Neural cell (in vitro differentiated cells): ENCODE results near the gene POLR1D. TPM values are rescaled to one million over a fixed set of nuclear protein-coding genes. Genes with fewer than 3 reads are reported as not detected.

ENCODE experiments used
- H2AFZ ChIP-seq: fragments of 200-600, 300-800 bp; sonication (generic), shearing (Covaris generic); 2 replicates; pipeline ENCODE4 v1.6.0; 2014; ENCODE audit warnings: low read depth, mild to moderate bottlenecking, antibody characterized with exemption, low read length, moderate library complexity
- H3F3A ChIP-seq: fragments of 200-600 bp; shearing (Covaris generic); 2 replicates; pipeline ENCODE4 v1.6.1; 2016; ENCODE audit warnings: mild to moderate bottlenecking, moderate library complexity, mixed read lengths, antibody characterized with exemption, low read length; ENCODE audit not compliant: insufficient read depth, poor library complexity, severe bottlenecking
- H3K27ac ChIP-seq: fragments of 200-600, 300-800 bp; sonication (generic), shearing (Covaris generic); 2 replicates; pipeline ENCODE4 v1.5.1; 2014; ENCODE audit warnings: mild to moderate bottlenecking, low read length, moderate library complexity
- H3K27me3 ChIP-seq: fragments of 300-800, 200-600 bp; sonication (generic), shearing (Covaris generic); 2 replicates; pipeline ENCODE4 v1.6.0; 2014; ENCODE audit warnings: mild to moderate bottlenecking, low read depth, low read length, moderate library complexity; ENCODE audit not compliant: insufficient read depth
- H3K36me3 ChIP-seq: fragments of 300-800, 200-600 bp; sonication (generic), shearing (Covaris generic); 2 replicates; pipeline ENCODE4 v1.5.1; 2014; ENCODE audit warnings: mild to moderate bottlenecking, antibody characterized with exemption, low read length, moderate library complexity; ENCODE audit not compliant: insufficient read depth
- H3K4me2 ChIP-seq: fragments of 300-800, 200-600 bp; sonication (generic), shearing (Covaris generic); 2 replicates; pipeline ENCODE4 v1.6.0; 2014; ENCODE audit warnings: mild to moderate bottlenecking, low read length
- H3K4me3 ChIP-seq: fragments of 300-800, 200-600 bp; sonication (generic), shearing (Covaris generic); 2 replicates; pipeline ENCODE4 v1.5.1; 2014; ENCODE audit warnings: mild to moderate bottlenecking, low read length, moderate library complexity
- H3K79me2 ChIP-seq: fragments of 200-600 bp; shearing (Covaris generic); replicated peaks from 2 replicates; pipeline ENCODE4 v1.6.0; 2014; ENCODE audit warnings: mild to moderate bottlenecking, low read length, moderate library complexity; ENCODE audit not compliant: insufficient read depth
- H3K9ac ChIP-seq: fragments of 300-800, 200-600 bp; sonication (generic), shearing (Covaris generic); 2 replicates; pipeline ENCODE4 v1.6.1; 2016; ENCODE audit warnings: mild to moderate bottlenecking, low read length, mixed read lengths
- H3K9me2 ChIP-seq: fragments of 200-600 bp; shearing (Covaris generic); 2 replicates; pipeline ENCODE4 v1.6.1; 2016; ENCODE audit warnings: mild to moderate bottlenecking, low read length, mixed read lengths; ENCODE audit not compliant: insufficient read depth
- H3K9me3 ChIP-seq: fragments of 200-600, 300-800 bp; sonication (generic), shearing (Covaris generic); 2 replicates; pipeline ENCODE4 v1.6.1; 2016; ENCODE audit warnings: mild to moderate bottlenecking, mixed run types, low read length, moderate library complexity, mixed read lengths
- H4K20me1 ChIP-seq: fragments of 200-600 bp; shearing (Covaris generic); 2 replicates; pipeline ENCODE4 v1.6.1; 2016; ENCODE audit warnings: mild to moderate bottlenecking, mixed run types; ENCODE audit not compliant: insufficient read depth
- CTCF ChIP-seq: fragments of 450-650 bp; IDR thresholded peaks from 2 replicates; pipeline ENCODE4 v1.5.1; 2014; ENCODE audit warnings: antibody characterized with exemption, mild to moderate bottlenecking, moderate library complexity; ENCODE audit not compliant: poor library complexity, severe bottlenecking
- EP300 ChIP-seq: fragments of 450-650 bp; conservative IDR thresholded peaks from 2 replicates; pipeline ENCODE4 v1.6.1; 2014; ENCODE audit warnings: antibody characterized with exemption, mild to moderate bottlenecking, moderate library complexity; ENCODE audit not compliant: poor library complexity, severe bottlenecking
- EZH2 ChIP-seq: fragments of 200-600, 300-800 bp; shearing (Covaris generic), sonication (generic); IDR thresholded peaks from 2 replicates; pipeline ENCODE4 v1.6.1; 2014; ENCODE audit warnings: antibody characterized with exemption, low read length, borderline replicate concordance, mild to moderate bottlenecking; ENCODE audit not compliant: insufficient read depth, poor library complexity, severe bottlenecking
- MXI1 ChIP-seq: fragments of 450-650 bp; conservative IDR thresholded peaks from 2 replicates; pipeline ENCODE4 v1.6.1; 2014; ENCODE audit warnings: antibody characterized with exemption, mild to moderate bottlenecking; ENCODE audit not compliant: poor library complexity, severe bottlenecking
- POLR2AphosphoS5 ChIP-seq: IDR thresholded peaks from 2 replicates; pipeline ENCODE4 v1.6.1; 2012
- RAD21 ChIP-seq: fragments of 450-650 bp; conservative IDR thresholded peaks from 2 replicates; pipeline ENCODE4 v1.6.1; 2014; ENCODE audit warnings: antibody characterized with exemption, mild to moderate bottlenecking, moderate library complexity
- REST ChIP-seq: IDR thresholded peaks from 2 replicates; pipeline ENCODE4 v1.6.1; 2012; ENCODE audit warnings: borderline replicate concordance
- SMC3 ChIP-seq: fragments of 450-650 bp; conservative IDR thresholded peaks from 2 replicates; pipeline ENCODE4 v1.6.1; 2014; ENCODE audit warnings: antibody characterized with exemption, mild to moderate bottlenecking, moderate library complexity; ENCODE audit not compliant: poor library complexity
- TAF1 ChIP-seq: IDR thresholded peaks from 2 replicates; pipeline ENCODE4 v1.6.1; 2012; ENCODE audit warnings: low read depth
- polyA plus RNA-seq: library from polyadenylated mRNA; depleted of rRNA; stranded (reverse); fragments of >200 nt; gene quantifications from 2 replicates; pipeline ENCODE4 v1.2.3, GENCODE V29; 2014

POLR1D gene
- polyA plus RNA-seq, 1 donor from 2014 or later, result 179 TPM

GRCh38 chr13:27638001-27638400, 16.3 kb downstream of the POLR1D start (continued):
- no peak for TF ChIP-seq REST

GRCh38 chr13:27638521-27638920, 16.8 kb downstream of the POLR1D start:
- no peak overlapping the region for H3K9ac ChIP-seq
- peaks cover 12% of the 10 kb centered on the region for H3K79me2 ChIP-seq
- no peak overlapping the region for H3K4me2 ChIP-seq
- H3K27me3 ChIP-seq, result no peaks in the 10 kb centered on the region
- no peak for TF ChIP-seq REST
- no peak for TF ChIP-seq CTCF
- TF ChIP-seq SMC3, result no peak
- TF ChIP-seq RAD21, result no peak
- TF ChIP-seq MXI1, result no peak
- no peak for TF ChIP-seq TAF1
- no peak for TF ChIP-seq EP300
- no peak for TF ChIP-seq POLR2AphosphoS5
- TF ChIP-seq EZH2, result no peak
- H2AFZ ChIP-seq, result no peak overlapping the region
- H3K27ac ChIP-seq, result no peak overlapping the region
- H3K36me3 ChIP-seq, result no peaks in the 10 kb centered on the region
- no peaks in the 10 kb centered on the region for H4K20me1 ChIP-seq
- H3F3A ChIP-seq, result no peaks in the 10 kb centered on the region
- H3K4me3 ChIP-seq, result no peak overlapping the region
- no peaks in the 10 kb centered on the region for H3K9me2 ChIP-seq
- H3K9me3 ChIP-seq, result no peaks in the 10 kb centered on the region
